IMR-90 (cell line): ENCODE measurements around the gene AIP. TPM values are rescaled to one million over a fixed set of nuclear protein-coding genes. Genes with fewer than 3 reads are reported as not detected.

Source experiments
- ATAC-seq: fragments of 200-7000 bp; cut with Tn5 transposase; 2 replicates; pipeline ENCODE4 v1.9.1; 2020; ENCODE audit warnings: low read depth, mild to moderate bottlenecking, moderate library complexity
- BruUV-seq: library from RNA; stranded (reverse); fragments of 400-500 nt; replicated peaks from 2 replicates; lab custom pipeline; 2021; lab: Mats Ljungman, UMichigan
- CTCF ChIA-PET: fragments of 300-600 bp; formaldehyde crosslinking; extraction: SDS; loops from one replicate; lab custom pipeline; 2021; ENCODE audit warnings: antibody characterized with exemption; lab: Yijun Ruan, JAX
- POLR2A ChIA-PET: fragments of 300-600 bp; sonication (Branson Sonifier 250); formaldehyde crosslinking; loops from one replicate; lab custom pipeline; 2022; ENCODE audit warnings: antibody characterized with exemption; ENCODE audit not compliant: unreplicated experiment; lab: Charles Lee
- DNase-seq: peaks from one replicate; pipeline ENCODE4 v3.0.0; 2013
- H2AFZ ChIP-seq: replicated peaks from 2 replicates; pipeline ENCODE3; 2013; ENCODE audit warnings: low read length, mild to moderate bottlenecking; ENCODE audit not compliant: poor library complexity
- H2AK5ac ChIP-seq: 2 replicates; pipeline ENCODE4 v1.6.1; 2013; ENCODE audit warnings: low read depth, low read length, inconsistent platforms
- H2AK9ac ChIP-seq: replicated peaks from 2 replicates; pipeline ENCODE3; 2013; ENCODE audit warnings: mild to moderate bottlenecking, low read depth, low read length, moderate library complexity; ENCODE audit not compliant: poor library complexity
- H2BK120ac ChIP-seq: 2 replicates; pipeline ENCODE4 v1.6.1; 2013; ENCODE audit warnings: low read depth, low read length, inconsistent platforms
- H2BK15ac ChIP-seq: 3 replicates; pipeline ENCODE4 v1.6.1; 2013; ENCODE audit warnings: low read depth, low read length, inconsistent platforms
- H2BK20ac ChIP-seq: 2 replicates; pipeline ENCODE4 v1.6.1; 2013; ENCODE audit warnings: low read depth, mild to moderate bottlenecking, inconsistent platforms, low read length, moderate library complexity
- H2BK5ac ChIP-seq: 2 replicates; pipeline ENCODE4 v1.6.1; 2013; ENCODE audit warnings: mild to moderate bottlenecking, low read depth, low read length, inconsistent platforms; ENCODE audit not compliant: poor library complexity, severe bottlenecking
- H3K14ac ChIP-seq: replicated peaks from 2 replicates; pipeline ENCODE4 v1.6.1; 2013; ENCODE audit warnings: low read depth, low read length, inconsistent platforms
- H3K18ac ChIP-seq: 2 replicates; pipeline ENCODE4 v1.6.1; 2013; ENCODE audit warnings: low read depth, low read length, control low read depth
- H3K23ac ChIP-seq: 2 replicates; pipeline ENCODE4 v1.6.1; 2013; ENCODE audit warnings: low read depth, low read length, inconsistent platforms
- H3K27ac ChIP-seq: 2 replicates; pipeline ENCODE4 v1.5.1; 2013; ENCODE audit warnings: mild to moderate bottlenecking, control low read depth, low read length; ENCODE audit not compliant: insufficient read depth
- H3K27me3 ChIP-seq: 2 replicates; pipeline ENCODE4 v1.6.1; 2013; ENCODE audit warnings: low read length; ENCODE audit not compliant: control insufficient read depth, insufficient read depth
- H3K36me3 ChIP-seq: 2 replicates; pipeline ENCODE4 v1.6.1; 2013; ENCODE audit warnings: low read length, mixed read lengths; ENCODE audit not compliant: control insufficient read depth, insufficient read depth
- H3K4ac ChIP-seq: 2 replicates; pipeline ENCODE4 v1.6.1; 2013; ENCODE audit warnings: low read depth, low read length, inconsistent platforms
- H3K4me1 ChIP-seq: 2 replicates; pipeline ENCODE4 v1.6.1; 2013; ENCODE audit warnings: low read length, mixed read lengths; ENCODE audit not compliant: control insufficient read depth, insufficient read depth
- H3K4me2 ChIP-seq: 2 replicates; pipeline ENCODE4 v1.6.1; 2013; ENCODE audit warnings: low read depth, mild to moderate bottlenecking, control low read depth, low read length, moderate library complexity
- H3K4me3 ChIP-seq: 2 replicates; pipeline ENCODE4 v1.5.1; 2013; ENCODE audit warnings: low read depth, mild to moderate bottlenecking, control low read depth, low read length, moderate library complexity; ENCODE audit not compliant: insufficient read depth
- H3K56ac ChIP-seq: 2 replicates; pipeline ENCODE4 v1.6.1; 2013; ENCODE audit warnings: low read length, inconsistent platforms; ENCODE audit not compliant: insufficient read depth; ENCODE audit errors: extremely low read depth
- H3K79me1 ChIP-seq, 2 experiments: 2 replicates each; pipeline ENCODE4 v1.6.1; 2013; ENCODE audit warnings: low read length in 2 of 2, inconsistent platforms in 1 of 2, low read depth in 1 of 2
- H3K9ac ChIP-seq: 2 replicates; pipeline ENCODE4 v1.6.1; 2013; ENCODE audit warnings: low read depth, low read length, control low read depth
- H3K9me1 ChIP-seq: 2 replicates; pipeline ENCODE4 v1.6.1; 2013; ENCODE audit warnings: low read length, inconsistent platforms; ENCODE audit not compliant: insufficient read depth
- H3K9me3 ChIP-seq: 2 replicates; pipeline ENCODE4 v1.6.1; 2013; ENCODE audit warnings: low read length; ENCODE audit not compliant: control insufficient read depth, insufficient read depth
- H4K20me1 ChIP-seq: 2 replicates; pipeline ENCODE4 v1.6.1; 2013; ENCODE audit warnings: low read length, inconsistent platforms; ENCODE audit not compliant: insufficient read depth
- H4K5ac ChIP-seq: 2 replicates; pipeline ENCODE4 v1.6.1; 2013; ENCODE audit warnings: mild to moderate bottlenecking, low read depth, low read length, control low read depth
- H4K8ac ChIP-seq, 2 experiments: 2 replicates each; pipeline ENCODE4 v1.6.1; 2013; ENCODE audit warnings: low read depth in 2 of 2, low read length in 2 of 2, control low read depth in 1 of 2, inconsistent platforms in 1 of 2
- H4K91ac ChIP-seq: 2 replicates; pipeline ENCODE4 v1.6.1; 2013; ENCODE audit warnings: low read depth, low read length, inconsistent platforms; ENCODE audit not compliant: insufficient read depth
- BHLHE40 ChIP-seq: fragments of 150-350 bp; IDR thresholded peaks from 2 replicates; pipeline ENCODE4 v1.6.1; 2016; ENCODE audit warnings: mild to moderate bottlenecking, low read depth, low read length
- CHD1 ChIP-seq: IDR thresholded peaks from 2 replicates; pipeline ENCODE4 v1.6.1; 2012; ENCODE audit warnings: low read depth, low read length, improper control_type of control experiment
- CTCF ChIP-seq: conservative IDR thresholded peaks from 2 replicates; pipeline ENCODE4 v1.5.1; 2012; ENCODE audit warnings: mild to moderate bottlenecking, low read depth, low read length, improper control_type of control experiment
- ELK1 ChIP-seq: fragments of 150-350 bp; IDR thresholded peaks from 2 replicates; pipeline ENCODE4 v1.6.1; 2016; ENCODE audit warnings: low read depth, mild to moderate bottlenecking, low read length, moderate library complexity, borderline replicate concordance
- FOS ChIP-seq: fragments of 150-350 bp; IDR thresholded peaks from 2 replicates; pipeline ENCODE4 v1.6.1; 2016; ENCODE audit warnings: low read depth, low read length
- MAFK ChIP-seq: IDR thresholded peaks from 2 replicates; pipeline ENCODE4 v1.6.1; 2012; ENCODE audit warnings: low read depth, low read length, improper control_type of control experiment
- MAZ ChIP-seq: IDR thresholded peaks from 2 replicates; pipeline ENCODE4 v1.6.1; 2012; ENCODE audit warnings: low read depth, mild to moderate bottlenecking, low read length, improper control_type of control experiment, moderate library complexity, borderline replicate concordance
- NFE2L2 ChIP-seq: fragments of 150-350 bp; IDR thresholded peaks from 2 replicates; pipeline ENCODE4 v1.6.1; 2016; ENCODE audit warnings: low read depth, mild to moderate bottlenecking, low read length
- POLR2A ChIP-seq: IDR thresholded peaks from 2 replicates; pipeline ENCODE4 v1.6.1; 2012; ENCODE audit warnings: mild to moderate bottlenecking, low read depth, low read length
- RAD21 ChIP-seq: IDR thresholded peaks from 2 replicates; pipeline ENCODE4 v1.6.1; 2012; ENCODE audit warnings: low read length, improper control_type of control experiment
- RCOR1 ChIP-seq: IDR thresholded peaks from 2 replicates; pipeline ENCODE4 v1.6.1; 2012; ENCODE audit warnings: mild to moderate bottlenecking, low read length, improper control_type of control experiment; ENCODE audit not compliant: insufficient replicate concordance
- RFX5 ChIP-seq: IDR thresholded peaks from 2 replicates; pipeline ENCODE4 v1.8.0; 2012; ENCODE audit warnings: low read depth, mild to moderate bottlenecking, low read length, moderate library complexity
- SMC3 ChIP-seq: fragments of 150-350 bp; IDR thresholded peaks from 2 replicates; pipeline ENCODE4 v1.6.1; 2016; ENCODE audit warnings: low read depth, mild to moderate bottlenecking, antibody characterized with exemption, low read length, moderate library complexity
- WGBS, 2 experiments: methylation state at CpG; one replicate each; pipeline versions ENCODE4 v1.1.5 to v1.1.7; 2013; ENCODE audit warnings: missing lambda C conversion rate in 2 of 2; ENCODE audit not compliant: insufficient read length in 1 of 2; ENCODE audit errors: extremely low coverage in 2 of 2; 5-methylcytosine and 5-hydroxymethylcytosine counted together
- dilution Hi-C: fragments of 300-500 bp; cut with HindIII; formaldehyde crosslinking; loops from one replicate; pipeline ENCODE4 v1.14.3; 2018; ENCODE audit warnings: low sequenced_read_pairs; ENCODE audit not compliant: unreplicated experiment
- in situ Hi-C: fragments of 300-500 bp; cut with MboI; formaldehyde crosslinking; loops from 3 replicates; pipeline ENCODE4 v1.14.3; 2019; ENCODE audit warnings: low sequenced_read_pairs, inconsistent platforms, mixed read lengths
- intact Hi-C: fragments of 100-400 bp; cut with micrococcal nuclease; formaldehyde crosslinking; loops from 2 replicates; pipeline ENCODE4 v1.10.0; 2022
- polyA plus RNA-seq, 3 experiments: library from polyadenylated mRNA; depleted of rRNA; stranded (reverse); fragments of >200 nt; gene quantifications; 2 replicates each; pipeline ENCODE4 v1.2.3, GENCODE V29; 2012; ENCODE audit warnings: low replicate concordance in 1 of 3
- total RNA-seq: library from RNA; depleted of rRNA; stranded (reverse); fragments of >200 nt; gene quantifications from 2 replicates; pipeline ENCODE4 v1.2.3, GENCODE V29; 2012
- TF ChIP-seq, protein P1 (sequence below): fragments of 150-350 bp; IDR thresholded peaks from 2 replicates; pipeline ENCODE4 v1.6.1; 2017; ENCODE audit warnings: mild to moderate bottlenecking, antibody characterized with exemption, low read length, low read depth

Gene AIP
- total and polyA plus RNA-seq, 2 of the 4 experiments (the other 2 are of a cell fraction) = 95.5 to 122 TPM

DNA sequence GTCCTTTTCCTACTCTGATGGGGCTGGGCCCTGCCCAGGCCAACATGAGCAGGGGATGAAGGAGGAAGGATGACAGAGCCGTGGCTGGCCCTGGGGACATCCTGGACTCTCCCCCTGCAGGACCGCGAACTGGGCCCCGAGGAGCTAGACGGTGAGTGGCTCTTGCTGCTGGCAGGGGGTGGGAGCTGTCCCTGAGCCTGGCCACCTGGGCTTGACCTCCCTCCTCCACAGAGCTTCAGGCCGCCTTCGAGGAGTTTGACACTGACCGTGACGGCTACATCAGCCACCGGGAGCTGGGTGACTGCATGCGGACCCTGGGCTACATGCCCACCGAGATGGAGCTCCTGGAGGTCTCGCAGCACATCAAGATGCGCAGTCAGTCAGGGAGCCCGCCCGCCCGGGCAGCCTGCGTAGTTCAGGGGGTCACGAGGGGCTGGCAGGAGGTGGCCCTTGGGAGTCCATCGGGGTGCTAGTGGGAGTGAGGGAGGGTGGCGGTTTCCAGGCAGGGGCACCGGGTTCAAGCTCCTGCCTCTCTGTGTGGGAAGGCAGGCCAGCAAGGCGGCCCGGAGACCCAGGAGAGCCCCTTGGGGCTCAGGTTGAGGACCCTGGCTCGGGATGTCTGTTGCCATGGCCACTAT lies 26.6 kb upstream of the AIP start:
- POLR2A ChIA-PET = no interaction called here
- Histone ChIP-seq H3K4me2 (no peak overlapping the region), H2AK9ac (no peak overlapping the region), H3K27me3 (peaks cover 22% of the 10 kb centered on the region; the same call in 1 of the 2 replicates), H3K27ac (no peak overlapping the region), H2AFZ (no peak overlapping the region), H4K8ac (no peak overlapping the region), H3K56ac (no peak overlapping the region), H3K4me1 (no peaks in the 10 kb centered on the region), H4K5ac (no peak overlapping the region), H2BK20ac (no peak overlapping the region), H2BK120ac (no peak overlapping the region), H3K23ac (no peak overlapping the region), H4K20me1 (no peaks in the 10 kb centered on the region), H3K9ac (no peak overlapping the region), H3K9me3 (no peaks in the 10 kb centered on the region), H2BK5ac (no peak overlapping the region), H3K14ac (no peak overlapping the region), H3K36me3 (no peaks in the 10 kb centered on the region), H3K4ac (no peak overlapping the region), H3K4me3 (no peak overlapping the region), H3K9me1 (no peaks in the 10 kb centered on the region), H2BK15ac (no peak overlapping the region), H3K79me1 (no peaks in the 10 kb centered on the region), H4K91ac (no peak overlapping the region), H2AK5ac (no peak overlapping the region), H3K18ac (no peak overlapping the region)
- WGBS, 2 experiments = 55% methylated on average over 16 of the region's 25 CpGs; no CpG with 5 or more reads in 1 of the 2 experiments
- dilution Hi-C loops = no loop called here
- intact Hi-C loops = no loop called here
- BruUV-seq = no TSS peak
- CTCF ChIA-PET = no interaction called here
- ATAC-seq (no peak), DNase-seq (no peak)
- TF ChIP-seq RCOR1 = no peak
- TF ChIP-seq, protein P1, sequence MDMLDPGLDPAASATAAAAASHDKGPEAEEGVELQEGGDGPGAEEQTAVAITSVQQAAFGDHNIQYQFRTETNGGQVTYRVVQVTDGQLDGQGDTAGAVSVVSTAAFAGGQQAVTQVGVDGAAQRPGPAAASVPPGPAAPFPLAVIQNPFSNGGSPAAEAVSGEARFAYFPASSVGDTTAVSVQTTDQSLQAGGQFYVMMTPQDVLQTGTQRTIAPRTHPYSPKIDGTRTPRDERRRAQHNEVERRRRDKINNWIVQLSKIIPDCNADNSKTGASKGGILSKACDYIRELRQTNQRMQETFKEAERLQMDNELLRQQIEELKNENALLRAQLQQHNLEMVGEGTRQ = no peak
- TF ChIP-seq RAD21 = no peak
- TF ChIP-seq MAZ = no peak
- no peak for TF ChIP-seq CTCF
- no peak for TF ChIP-seq FOS
- TF ChIP-seq RFX5 = no peak
- no peak for TF ChIP-seq POLR2A
- TF ChIP-seq MAFK = no peak
- TF ChIP-seq SMC3 = no peak
- no peak for TF ChIP-seq BHLHE40
- no peak for TF ChIP-seq CHD1
- no peak for TF ChIP-seq ELK1
- TF ChIP-seq NFE2L2 = no peak
- in situ Hi-C loops = no loop called here
